ENCODE results near the gene NBEAL2. TPM values are rescaled to one million over a fixed set of nuclear protein-coding genes. Genes with fewer than 3 reads are reported as not detected.

NBEAL2 gene
- polyA plus RNA-seq, 3 donors = 10.4 to 622 (median 17.3) TPM

GRCh38 chr3:47034868-47035489 lies 55.5 kb downstream of the NBEAL2 start:
- Mint-ChIP-seq H3K27ac (peak overlapping the region in 1 of 7 donors; percentile 58), H3K36me3 (peaks cover 54 to 69% of the 10 kb centered on the region in 2 donors), H3K27me3 (ENCODE audit: low read depth in 3 of 3) (no peaks in the 10 kb centered on the region), H3K4me3 (no peak overlapping the region), H3K9me3 (peaks cover 0 to 3% (median 0%) of the 10 kb centered on the region in 7 donors), H3K4me1 (peaks cover 15% of the 10 kb centered on the region)
- peaks cover 6 to 11% of the 10 kb centered on the region in 2 donors for H3K4me1 ChIP-seq (ENCODE audit: control insufficient read depth in 1 of 2, insufficient read depth in 2 of 2, low read length in 2 of 2)
- peak overlapping the region in 1 of 2 donors; percentile 3 for H3K27ac ChIP-seq (ENCODE audit: low read depth in 1 of 2, low read length in 2 of 2)
- H3K4me2 ChIP-seq (replicated peaks; ENCODE audit: extremely low read depth, low read length, poor library complexity, severe bottlenecking) = no peak overlapping the region
- H4K20me1 ChIP-seq (ENCODE audit: insufficient read depth, low read length) = peaks cover 24% of the 10 kb centered on the region
- 100% methylated on average over 1 of the region's 2 CpGs for WGBS (ENCODE audit: insufficient coverage)
- no peak overlapping the region for H2AFZ ChIP-seq (ENCODE audit: insufficient read depth, low read depth, low read length, poor library complexity, severe bottlenecking)
- no peak overlapping the region for H3K9ac ChIP-seq (ENCODE audit: insufficient read depth, low read length, poor library complexity, severe bottlenecking)
- no peak overlapping the region for H3K4me3 ChIP-seq (replicated peaks in 1 of 3; ENCODE audit: low read depth in 2 of 3, low read length in 3 of 3)
- no peak for TF ChIP-seq CTCF (IDR thresholded peaks at IDR 0.05)
- intact Hi-C loops (cut with micrococcal nuclease) = no loop called here
- no peaks in the 10 kb centered on the region for H3K9me3 ChIP-seq (replicated peaks in 1 of 2; ENCODE audit: control insufficient read depth in 1 of 2, insufficient read depth in 1 of 2, low read length in 2 of 2)
- H3K79me2 ChIP-seq (ENCODE audit: insufficient read depth, low read length) = no peaks in the 10 kb centered on the region
- H3K36me3 ChIP-seq (replicated peaks in 1 of 2; ENCODE audit: control insufficient read depth in 1 of 2, insufficient read depth in 2 of 2, low read length in 2 of 2) = peaks cover 50 to 79% of the 10 kb centered on the region in 2 donors
- H3K27me3 ChIP-seq (ENCODE audit: control insufficient read depth in 2 of 2, insufficient read depth in 2 of 2, low read length in 2 of 2) = no peaks in the 10 kb centered on the region
- DNase-seq = no peak

GRCh38 chr3:47035645-47036044 lies 56.2 kb downstream of the NBEAL2 start:
- Histone ChIP-seq H2AFZ (ENCODE audit: insufficient read depth, low read depth, low read length, poor library complexity, severe bottlenecking) (no peak overlapping the region), H3K4me3 (replicated peaks in 1 of 3; ENCODE audit: low read depth in 2 of 3, low read length in 3 of 3) (no peak overlapping the region), H4K20me1 (ENCODE audit: insufficient read depth, low read length) (peaks cover 24% of the 10 kb centered on the region), H3K9me3 (replicated peaks in 1 of 2; ENCODE audit: control insufficient read depth in 1 of 2, insufficient read depth in 1 of 2, low read length in 2 of 2) (no peaks in the 10 kb centered on the region), H3K4me2 (replicated peaks; ENCODE audit: extremely low read depth, low read length, poor library complexity, severe bottlenecking) (no peak overlapping the region), H3K27me3 (ENCODE audit: control insufficient read depth in 2 of 2, insufficient read depth in 2 of 2, low read length in 2 of 2) (no peaks in the 10 kb centered on the region), H3K4me1 (ENCODE audit: control insufficient read depth in 1 of 2, insufficient read depth in 2 of 2, low read length in 2 of 2) (peaks cover 5 to 10% of the 10 kb centered on the region in 2 donors), H3K9ac (ENCODE audit: insufficient read depth, low read length, poor library complexity, severe bottlenecking) (no peak overlapping the region), H3K36me3 (replicated peaks in 1 of 2; ENCODE audit: control insufficient read depth in 1 of 2, insufficient read depth in 2 of 2, low read length in 2 of 2) (peaks cover 56 to 85% of the 10 kb centered on the region in 2 donors), H3K79me2 (ENCODE audit: insufficient read depth, low read length) (no peaks in the 10 kb centered on the region), H3K27ac (ENCODE audit: low read depth in 1 of 2, low read length in 2 of 2) (peak overlapping the region in 1 of 2 donors; percentile 3)
- Mint-ChIP-seq H3K4me1 (peaks cover 13% of the 10 kb centered on the region), H3K27ac (no peak overlapping the region), H3K4me3 (no peak overlapping the region), H3K9me3 (peaks cover 0 to 3% (median 0%) of the 10 kb centered on the region in 7 donors), H3K36me3 (peaks cover 57 to 71% of the 10 kb centered on the region in 2 donors), H3K27me3 (ENCODE audit: low read depth in 3 of 3) (no peaks in the 10 kb centered on the region)
- intact Hi-C loops (cut with micrococcal nuclease) = no loop called here
- 83% methylated on average over 1 of the region's 2 CpGs for WGBS (ENCODE audit: insufficient coverage)
- DNase-seq = no peak
- TF ChIP-seq CTCF (IDR thresholded peaks at IDR 0.05) = no peak

Measured in CD14-positive monocyte (primary cell).